GM23338 (cell line): Measurements from ENCODE around the gene DIP2C. TPM values are rescaled to one million over a fixed set of nuclear protein-coding genes. Genes with fewer than 3 reads are reported as not detected.

Experiments
- ATAC-seq: fragments of 200-7000 bp; cut with Tn5 transposase; 3 replicates; pipeline ENCODE4 v1.9.1; 2020
- DNase-seq: peaks from one replicate; pipeline ENCODE4 v3.0.0-alpha.2; 2015; ENCODE audit warnings: low spot score
- H2AFZ ChIP-seq: fragments of 200-600 bp; sonication (generic); 2 replicates; pipeline ENCODE4 v1.8.0; 2016; ENCODE audit warnings: antibody characterized with exemption, mild to moderate bottlenecking, moderate library complexity
- H3F3A ChIP-seq: fragments of 200-600 bp; sonication (generic); replicated peaks from 2 replicates; pipeline ENCODE4 v1.8.0; 2017; ENCODE audit warnings: antibody characterized with exemption, mixed run types, low read depth
- H3K27ac ChIP-seq: fragments of 200-600 bp; sonication (generic); 2 replicates; pipeline ENCODE4 v1.6.1; 2016; ENCODE audit warnings: low read depth
- H3K27me3 ChIP-seq: fragments of 200-600 bp; sonication (generic); 2 replicates; pipeline ENCODE4 v1.8.0; 2016; ENCODE audit warnings: mild to moderate bottlenecking, mixed run types, moderate library complexity; ENCODE audit not compliant: insufficient read depth
- H3K36me3 ChIP-seq: fragments of 200-600 bp; sonication (generic); 2 replicates; pipeline ENCODE4 v1.8.0; 2016; ENCODE audit warnings: mild to moderate bottlenecking; ENCODE audit not compliant: insufficient read depth
- H3K4me1 ChIP-seq: fragments of 200-600 bp; sonication (generic); 2 replicates; pipeline ENCODE4 v1.8.0; 2016; ENCODE audit warnings: mild to moderate bottlenecking, moderate library complexity; ENCODE audit not compliant: insufficient read depth
- H3K4me2 ChIP-seq: fragments of 200-600 bp; sonication (generic); 2 replicates; pipeline ENCODE4 v1.7.1; 2017; ENCODE audit warnings: mixed run types
- H3K4me3 ChIP-seq: fragments of 200-600 bp; sonication (generic); 2 replicates; pipeline ENCODE4 v1.6.1; 2016; ENCODE audit warnings: mixed run types
- H3K79me2 ChIP-seq: fragments of 200-600 bp; sonication (generic); replicated peaks from 2 replicates; pipeline ENCODE4 v1.8.0; 2017; ENCODE audit warnings: mild to moderate bottlenecking; ENCODE audit not compliant: insufficient read depth
- H3K9me2 ChIP-seq: fragments of 200-600 bp; sonication (generic); 2 replicates; pipeline ENCODE4 v1.8.0; 2017; ENCODE audit not compliant: insufficient read depth
- H4K20me1 ChIP-seq: fragments of 200-600 bp; sonication (generic); replicated peaks from 2 replicates; pipeline ENCODE4 v1.8.0; 2017; ENCODE audit warnings: mild to moderate bottlenecking; ENCODE audit not compliant: insufficient read depth
- H3K27ac Mint-ChIP-seq: 2 replicates; pipeline ENCODE4 v1.8.0; 2020; ENCODE audit warnings: inconsistent platforms, mild to moderate bottlenecking, moderate library complexity, mixed read lengths
- H3K27me3 Mint-ChIP-seq: 3 replicates; pipeline ENCODE4 v1.8.0; 2022; ENCODE audit warnings: low read depth, mild to moderate bottlenecking, moderate library complexity, mixed read lengths, inconsistent platforms; ENCODE audit not compliant: insufficient read depth, poor library complexity
- H3K36me3 Mint-ChIP-seq: 3 replicates; pipeline ENCODE4 v1.8.0; 2021; ENCODE audit warnings: low read depth, mild to moderate bottlenecking, inconsistent platforms, moderate library complexity, mixed read lengths
- H3K4me1 Mint-ChIP-seq: 3 replicates; pipeline ENCODE4 v1.8.0; 2020; ENCODE audit warnings: mild to moderate bottlenecking, inconsistent platforms, mixed read lengths
- H3K4me3 Mint-ChIP-seq: 3 replicates; pipeline ENCODE4 v1.8.0; 2021; ENCODE audit warnings: moderate library complexity, mild to moderate bottlenecking, inconsistent platforms, mixed read lengths
- H3K9me3 Mint-ChIP-seq: 3 replicates; pipeline ENCODE4 v1.8.0; 2020; ENCODE audit warnings: moderate library complexity, mild to moderate bottlenecking, inconsistent platforms, mixed read lengths
- CREB1 ChIP-seq: fragments of 250-450 bp; sonication (Bioruptor Pico); IDR thresholded peaks from 2 replicates; pipeline ENCODE4 v1.5.0; 2020; ENCODE audit warnings: low read depth, mild to moderate bottlenecking, moderate library complexity
- EZH2 ChIP-seq: fragments of 200-600 bp; sonication (generic); IDR thresholded peaks from one replicate; pipeline ENCODE4 v1.8.0; 2017; ENCODE audit warnings: antibody characterized with exemption, mild to moderate bottlenecking, low read depth; ENCODE audit not compliant: unreplicated experiment
- EZH2phosphoT487 ChIP-seq: fragments of 200-600 bp; sonication (generic); IDR thresholded peaks from one replicate; pipeline ENCODE4 v1.8.1; 2018; ENCODE audit warnings: antibody characterized with exemption; ENCODE audit not compliant: unreplicated experiment
- JUNB ChIP-seq: IDR thresholded peaks from one replicate; pipeline ENCODE4 v1.6.1; 2016; ENCODE audit warnings: antibody characterized with exemption; ENCODE audit not compliant: unreplicated experiment
- NANOG ChIP-seq: IDR thresholded peaks from 2 replicates; pipeline ENCODE4 v1.6.1; 2016; ENCODE audit warnings: antibody characterized with exemption, borderline replicate concordance
- POLR2AphosphoS5 ChIP-seq: IDR thresholded peaks from 2 replicates; pipeline ENCODE4 v1.6.1; 2016; ENCODE audit warnings: antibody characterized with exemption, low read depth
- REST ChIP-seq: IDR thresholded peaks from one replicate; pipeline ENCODE4 v1.6.1; 2018; ENCODE audit warnings: antibody characterized with exemption; ENCODE audit not compliant: unreplicated experiment
- STAT1 ChIP-seq: IDR thresholded peaks from one replicate; pipeline ENCODE4 v1.6.1; 2016; ENCODE audit warnings: antibody characterized with exemption; ENCODE audit not compliant: unreplicated experiment
- ZNF114 ChIP-seq: fragments of 250-450 bp; sonication (Bioruptor Pico); IDR thresholded peaks from 2 replicates; pipeline ENCODE4 v1.5.0; 2020; ENCODE audit warnings: mild to moderate bottlenecking, moderate library complexity
- ZNF331 ChIP-seq: fragments of 250-450 bp; sonication (Bioruptor Pico); IDR thresholded peaks from 2 replicates; pipeline ENCODE4 v1.5.0; 2020; ENCODE audit warnings: low read depth, mild to moderate bottlenecking, moderate library complexity
- polyA plus RNA-seq: library from polyadenylated mRNA; unstranded; fragments of >200 nt; fragmentation: Nextera tagmentation; extraction: Ambion mirVana; gene quantifications from 2 replicates; pipeline ENCODE4 v1.2.1, GENCODE V29; 2016
- total RNA-seq: library from RNA; depleted of rRNA; stranded (reverse); fragments of >200 nt; shearing (Covaris generic); gene quantifications from 2 replicates; pipeline ENCODE4 v1.2.3, GENCODE V29; 2014
- TF ChIP-seq, protein P1 (sequence below): IDR thresholded peaks from 2 replicates; pipeline ENCODE4 v1.6.1; 2016; ENCODE audit warnings: antibody characterized with exemption
- TF ChIP-seq, protein P2 (sequence below): fragments of 250-450 bp; sonication (Bioruptor Pico); IDR thresholded peaks from 2 replicates; pipeline ENCODE4 v1.5.0; 2020; ENCODE audit warnings: mild to moderate bottlenecking, moderate library complexity
- TF ChIP-seq, protein P3 (sequence below), 2 experiments: fragments of 200-600 bp in 1 of 2; sonication (generic) in 1 of 2; conservative IDR thresholded peaks; 2 replicates each; pipeline versions ENCODE4 v1.5.1 to v1.6.1; 2016 to 2017; ENCODE audit warnings: antibody characterized with exemption in 2 of 2, low read depth in 2 of 2, mild to moderate bottlenecking in 2 of 2, moderate library complexity in 1 of 2

DIP2C gene
- total and polyA plus RNA-seq, 2 experiments from 2014 or later: 5.1 to 7.7 TPM

- Mint-ChIP-seq H3K4me1 (peaks cover 30% of the 10 kb centered on the region), H3K36me3 (no peaks in the 10 kb centered on the region; the same call in 2 of the 3 replicates), H3K27ac (peak overlapping the region; percentile 75; the same call in 1 of the 2 replicates), H3K4me3 (no peak overlapping the region), H3K9me3 (no peaks in the 10 kb centered on the region), H3K27me3 (peaks cover 7% of the 10 kb centered on the region)
- Histone ChIP-seq H4K20me1 (peaks cover 23% of the 10 kb centered on the region), H3K27ac (no peak overlapping the region), H3K36me3 (no peaks in the 10 kb centered on the region), H3K4me1 (peaks cover 7% of the 10 kb centered on the region; the same call in 1 of the 2 replicates), H3F3A (no peaks in the 10 kb centered on the region), H2AFZ (no peak overlapping the region), H3K4me3 (no peak overlapping the region), H3K4me2 (no peak overlapping the region), H3K27me3 (no peaks in the 10 kb centered on the region), H3K9me2 (no peaks in the 10 kb centered on the region), H3K79me2 (peaks cover 37% of the 10 kb centered on the region)
- TF ChIP-seq JUNB (no peak), EZH2phosphoT487 (no peak), POLR2AphosphoS5 (no peak), REST (no peak), NANOG (no peak), CREB1 (CRISPR knock-in tag) (no peak), ZNF114 (CRISPR knock-in tag) (no peak), STAT1 (no peak), ZNF331 (CRISPR knock-in tag) (no peak), EZH2 (no peak)
- TF ChIP-seq, protein P1, sequence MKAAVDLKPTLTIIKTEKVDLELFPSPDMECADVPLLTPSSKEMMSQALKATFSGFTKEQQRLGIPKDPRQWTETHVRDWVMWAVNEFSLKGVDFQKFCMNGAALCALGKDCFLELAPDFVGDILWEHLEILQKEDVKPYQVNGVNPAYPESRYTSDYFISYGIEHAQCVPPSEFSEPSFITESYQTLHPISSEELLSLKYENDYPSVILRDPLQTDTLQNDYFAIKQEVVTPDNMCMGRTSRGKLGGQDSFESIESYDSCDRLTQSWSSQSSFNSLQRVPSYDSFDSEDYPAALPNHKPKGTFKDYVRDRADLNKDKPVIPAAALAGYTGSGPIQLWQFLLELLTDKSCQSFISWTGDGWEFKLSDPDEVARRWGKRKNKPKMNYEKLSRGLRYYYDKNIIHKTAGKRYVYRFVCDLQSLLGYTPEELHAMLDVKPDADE: no peak
- TF ChIP-seq, protein P2, sequence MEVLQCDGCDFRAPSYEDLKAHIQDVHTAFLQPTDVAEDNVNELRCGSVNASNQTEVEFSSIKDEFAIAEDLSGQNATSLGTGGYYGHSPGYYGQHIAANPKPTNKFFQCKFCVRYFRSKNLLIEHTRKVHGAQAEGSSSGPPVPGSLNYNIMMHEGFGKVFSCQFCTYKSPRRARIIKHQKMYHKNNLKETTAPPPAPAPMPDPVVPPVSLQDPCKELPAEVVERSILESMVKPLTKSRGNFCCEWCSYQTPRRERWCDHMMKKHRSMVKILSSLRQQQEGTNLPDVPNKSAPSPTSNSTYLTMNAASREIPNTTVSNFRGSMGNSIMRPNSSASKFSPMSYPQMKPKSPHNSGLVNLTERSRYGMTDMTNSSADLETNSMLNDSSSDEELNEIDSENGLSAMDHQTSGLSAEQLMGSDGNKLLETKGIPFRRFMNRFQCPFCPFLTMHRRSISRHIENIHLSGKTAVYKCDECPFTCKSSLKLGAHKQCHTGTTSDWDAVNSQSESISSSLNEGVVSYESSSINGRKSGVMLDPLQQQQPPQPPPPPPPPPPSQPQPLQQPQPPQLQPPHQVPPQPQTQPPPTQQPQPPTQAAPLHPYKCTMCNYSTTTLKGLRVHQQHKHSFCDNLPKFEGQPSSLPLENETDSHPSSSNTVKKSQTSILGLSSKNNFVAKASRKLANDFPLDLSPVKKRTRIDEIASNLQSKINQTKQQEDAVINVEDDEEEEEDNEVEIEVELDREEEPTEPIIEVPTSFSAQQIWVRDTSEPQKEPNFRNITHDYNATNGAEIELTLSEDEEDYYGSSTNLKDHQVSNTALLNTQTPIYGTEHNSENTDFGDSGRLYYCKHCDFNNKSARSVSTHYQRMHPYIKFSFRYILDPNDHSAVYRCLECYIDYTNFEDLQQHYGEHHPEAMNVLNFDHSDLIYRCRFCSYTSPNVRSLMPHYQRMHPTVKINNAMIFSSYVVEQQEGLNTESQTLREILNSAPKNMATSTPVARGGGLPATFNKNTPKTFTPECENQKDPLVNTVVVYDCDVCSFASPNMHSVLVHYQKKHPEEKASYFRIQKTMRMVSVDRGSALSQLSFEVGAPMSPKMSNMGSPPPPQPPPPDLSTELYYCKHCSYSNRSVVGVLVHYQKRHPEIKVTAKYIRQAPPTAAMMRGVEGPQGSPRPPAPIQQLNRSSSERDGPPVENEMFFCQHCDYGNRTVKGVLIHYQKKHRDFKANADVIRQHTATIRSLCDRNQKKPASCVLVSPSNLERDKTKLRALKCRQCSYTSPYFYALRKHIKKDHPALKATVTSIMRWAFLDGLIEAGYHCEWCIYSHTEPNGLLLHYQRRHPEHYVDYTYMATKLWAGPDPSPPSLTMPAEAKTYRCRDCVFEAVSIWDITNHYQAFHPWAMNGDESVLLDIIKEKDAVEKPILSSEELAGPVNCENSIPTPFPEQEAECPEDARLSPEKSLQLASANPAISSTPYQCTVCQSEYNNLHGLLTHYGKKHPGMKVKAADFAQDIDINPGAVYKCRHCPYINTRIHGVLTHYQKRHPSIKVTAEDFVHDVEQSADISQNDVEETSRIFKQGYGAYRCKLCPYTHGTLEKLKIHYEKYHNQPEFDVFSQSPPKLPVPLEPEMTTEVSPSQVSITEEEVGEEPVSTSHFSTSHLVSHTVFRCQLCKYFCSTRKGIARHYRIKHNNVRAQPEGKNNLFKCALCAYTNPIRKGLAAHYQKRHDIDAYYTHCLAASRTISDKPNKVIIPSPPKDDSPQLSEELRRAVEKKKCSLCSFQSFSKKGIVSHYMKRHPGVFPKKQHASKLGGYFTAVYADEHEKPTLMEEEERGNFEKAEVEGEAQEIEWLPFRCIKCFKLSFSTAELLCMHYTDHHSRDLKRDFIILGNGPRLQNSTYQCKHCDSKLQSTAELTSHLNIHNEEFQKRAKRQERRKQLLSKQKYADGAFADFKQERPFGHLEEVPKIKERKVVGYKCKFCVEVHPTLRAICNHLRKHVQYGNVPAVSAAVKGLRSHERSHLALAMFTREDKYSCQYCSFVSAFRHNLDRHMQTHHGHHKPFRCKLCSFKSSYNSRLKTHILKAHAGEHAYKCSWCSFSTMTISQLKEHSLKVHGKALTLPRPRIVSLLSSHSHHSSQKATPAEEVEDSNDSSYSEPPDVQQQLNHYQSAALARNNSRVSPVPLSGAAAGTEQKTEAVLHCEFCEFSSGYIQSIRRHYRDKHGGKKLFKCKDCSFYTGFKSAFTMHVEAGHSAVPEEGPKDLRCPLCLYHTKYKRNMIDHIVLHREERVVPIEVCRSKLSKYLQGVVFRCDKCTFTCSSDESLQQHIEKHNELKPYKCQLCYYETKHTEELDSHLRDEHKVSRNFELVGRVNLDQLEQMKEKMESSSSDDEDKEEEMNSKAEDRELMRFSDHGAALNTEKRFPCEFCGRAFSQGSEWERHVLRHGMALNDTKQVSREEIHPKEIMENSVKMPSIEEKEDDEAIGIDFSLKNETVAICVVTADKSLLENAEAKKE (CRISPR knock-in tag): no peak
- TF ChIP-seq, protein P3, sequence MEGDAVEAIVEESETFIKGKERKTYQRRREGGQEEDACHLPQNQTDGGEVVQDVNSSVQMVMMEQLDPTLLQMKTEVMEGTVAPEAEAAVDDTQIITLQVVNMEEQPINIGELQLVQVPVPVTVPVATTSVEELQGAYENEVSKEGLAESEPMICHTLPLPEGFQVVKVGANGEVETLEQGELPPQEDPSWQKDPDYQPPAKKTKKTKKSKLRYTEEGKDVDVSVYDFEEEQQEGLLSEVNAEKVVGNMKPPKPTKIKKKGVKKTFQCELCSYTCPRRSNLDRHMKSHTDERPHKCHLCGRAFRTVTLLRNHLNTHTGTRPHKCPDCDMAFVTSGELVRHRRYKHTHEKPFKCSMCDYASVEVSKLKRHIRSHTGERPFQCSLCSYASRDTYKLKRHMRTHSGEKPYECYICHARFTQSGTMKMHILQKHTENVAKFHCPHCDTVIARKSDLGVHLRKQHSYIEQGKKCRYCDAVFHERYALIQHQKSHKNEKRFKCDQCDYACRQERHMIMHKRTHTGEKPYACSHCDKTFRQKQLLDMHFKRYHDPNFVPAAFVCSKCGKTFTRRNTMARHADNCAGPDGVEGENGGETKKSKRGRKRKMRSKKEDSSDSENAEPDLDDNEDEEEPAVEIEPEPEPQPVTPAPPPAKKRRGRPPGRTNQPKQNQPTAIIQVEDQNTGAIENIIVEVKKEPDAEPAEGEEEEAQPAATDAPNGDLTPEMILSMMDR (conservative IDR thresholded peaks at IDR 0.05; ENCODE audit: low read depth in 2 of 2): no peak
- ATAC-seq: no peak; the same call in 2 of the 3 replicates
- no peak for DNase-seq
Measured at GRCh38 chr10:630581-631073, 58.8 kb downstream of the DIP2C start.
